AG04450 (cell line): ENCODE data around the gene FGF16. TPM values are rescaled to one million over a fixed set of nuclear protein-coding genes. Genes with fewer than 3 reads are reported as not detected.
"Not testable (repeated sequence)": the region's sequence is repeated elsewhere in the genome, so short reads cannot be mapped to it uniquely, and the experiment has no call there.

Source experiments
- CTCF ChIA-PET: fragments of 300-600, 350-600 bp; formaldehyde crosslinking; extraction: SDS; loops from one replicate; lab custom pipeline; 2022; ENCODE audit warnings: antibody characterized with exemption, inconsistent platforms; lab: Charles Lee
- POLR2A ChIA-PET: fragments of 350-600 bp; formaldehyde crosslinking; extraction: SDS; loops from one replicate; lab custom pipeline; 2021; ENCODE audit warnings: antibody characterized with exemption, inconsistent platforms; lab: Yijun Ruan, JAX
- DNase-seq: peaks from one replicate; pipeline ENCODE4 v3.0.0-alpha.2; 2011; ENCODE audit warnings: low read depth, low spot score
- H3K27ac ChIP-seq: one replicate; pipeline ENCODE4 v1.5.1; 2012; ENCODE audit warnings: low read depth, low read length, control low read depth
- H3K27me3 ChIP-seq: one replicate; pipeline ENCODE4 v1.6.0; 2012; ENCODE audit warnings: low read length; ENCODE audit not compliant: control insufficient read depth, insufficient read depth
- H3K4me3 ChIP-seq: 2 replicates; pipeline ENCODE4 v1.5.1; 2011; ENCODE audit warnings: mild to moderate bottlenecking, low read depth, low read length, control low read depth
- H3K9me3 ChIP-seq: 2 replicates; pipeline ENCODE4 v1.5.1; 2012; ENCODE audit warnings: low read length; ENCODE audit not compliant: control insufficient read depth, insufficient read depth
- CTCF ChIP-seq: IDR thresholded peaks from 2 replicates; pipeline ENCODE4 v1.5.1; 2011; ENCODE audit warnings: low read depth, low read length, control low read depth, inconsistent platforms
- polyA minus RNA-seq: library from RNA; depleted of rRNA, polyadenylated mRNA; stranded (reverse); fragments of >200 nt; gene quantifications from 2 replicates; pipeline ENCODE4 v1.2.3, GENCODE V29; 2011; rRNA and poly(A)+ RNA removed
- polyA plus RNA-seq: library from polyadenylated mRNA; depleted of rRNA; stranded (reverse); fragments of >200 nt; gene quantifications from 2 replicates; pipeline ENCODE4 v1.2.3, GENCODE V29; 2011; rRNA removed

The FGF16 gene
- polyA plus RNA-seq (not detected in 2 replicates), polyA minus RNA-seq (not detected in 2 replicates)

GRCh38 chrX:77446908-77447652 lies at the start of gene FGF16:
TSS of gene FGF16 (plus strand) at chrX:77447389. CDS start at chrX:77447675, 286 bp downstream.
- POLR2A ChIA-PET, result no interaction called here
- DNase-seq, result no peak
- CTCF ChIA-PET, result interaction anchor here (0.8 kb wide), 1 partner anchor 12 kb away, joined by 3 read pairs; no protein-coding TSS in a partner anchor
- H3K9me3 ChIP-seq, result no peaks in the 10 kb centered on the region
- H3K27me3 ChIP-seq, result peaks cover 3% of the 10 kb centered on the region
- peak within 1 kb of the TSS; percentile 36 for H3K4me3 ChIP-seq
- no peak for TF ChIP-seq CTCF
- H3K27ac ChIP-seq, result no peak within 1 kb of the TSS

- Histone ChIP-seq H3K9me3 (no peaks in the 10 kb centered on the region), H3K4me3 (no peak overlapping the region), H3K27ac (no peak overlapping the region), H3K27me3 (no peaks in the 10 kb centered on the region)
- no peak for DNase-seq
- POLR2A ChIA-PET, result no interaction called here
- no peak for TF ChIP-seq CTCF
- CTCF ChIA-PET, result no interaction called here
Measured at GRCh38 chrX:77398330-77398954, 48.7 kb upstream of the FGF16 start.

- no peak for TF ChIP-seq CTCF
- Histone ChIP-seq H3K27ac (no peak overlapping the region), H3K27me3 (no peaks in the 10 kb centered on the region), H3K9me3 (no peaks in the 10 kb centered on the region), H3K4me3 (no peak overlapping the region)
- POLR2A ChIA-PET, result no interaction called here
- CTCF ChIA-PET, result no interaction called here
- no peak for DNase-seq
Measured at GRCh38 chrX:77404419-77404818, 42.8 kb upstream of the FGF16 start.

GRCh38 chrX:77407821-77408220 lies 39.4 kb upstream of the FGF16 start:
- CTCF ChIA-PET, H3K27me3 ChIP-seq, POLR2A ChIA-PET, DNase-seq, H3K4me3 ChIP-seq, H3K27ac ChIP-seq, H3K9me3 ChIP-seq: not testable (repeated sequence)

GRCh38 chrX:77412631-77413030 lies 34.6 kb upstream of the FGF16 start:
- ChIA-PET POLR2A (no interaction called here), CTCF (no interaction called here)
- no peaks in the 10 kb centered on the region for H3K27me3 ChIP-seq
- TF ChIP-seq CTCF, result no peak
- H3K27ac ChIP-seq, result no peak overlapping the region
- DNase-seq, result no peak
- H3K4me3 ChIP-seq, result no peak overlapping the region
- no peaks in the 10 kb centered on the region for H3K9me3 ChIP-seq
